Suprapubic skin (tissue), 4 donors: ENCODE data around the gene PRKACG. TPM values are rescaled to one million over a fixed set of nuclear protein-coding genes. Genes with fewer than 3 reads are reported as not detected.

Experiments
- DNase-seq, 2 donors: peaks; one replicate each; pipeline ENCODE4 v3.0.0-alpha.2; 2019; ENCODE audit warnings: low spot score in 2 of 2
- H3K27ac ChIP-seq: fragments of 200-600 bp; sonication (generic); one replicate; pipeline ENCODE4 v1.5.1; 2019
- H3K27me3 ChIP-seq: fragments of 200-600 bp; sonication (generic); one replicate; pipeline ENCODE4 v1.5.1; 2019
- H3K36me3 ChIP-seq: fragments of 200-600 bp; sonication (generic); one replicate; pipeline ENCODE4 v1.5.1; 2019
- H3K4me1 ChIP-seq: fragments of 200-600 bp; sonication (generic); one replicate; pipeline ENCODE4 v1.5.1; 2019
- H3K4me3 ChIP-seq: fragments of 200-600 bp; sonication (generic); one replicate; pipeline ENCODE4 v1.5.1; 2019; ENCODE audit warnings: mild to moderate bottlenecking
- H3K9me3 ChIP-seq: fragments of 200-600 bp; sonication (generic); one replicate; pipeline ENCODE4 v1.5.1; 2019
- CTCF ChIP-seq, 2 donors: fragments of 200-600 bp in 1 of 2; fragments of 450-650 bp in 1 of 2; sonication (generic) in 1 of 2; IDR thresholded peaks; one replicate each; pipeline ENCODE4 v1.5.1; 2016 to 2019; ENCODE audit warnings: antibody characterized with exemption in 2 of 2, mild to moderate bottlenecking in 1 of 2, moderate library complexity in 1 of 2
- EP300 ChIP-seq: sonication (generic); formaldehyde crosslinking; IDR thresholded peaks from one replicate; pipeline ENCODE4 v1.6.1; 2017; ENCODE audit warnings: antibody characterized with exemption
- POLR2A ChIP-seq, 2 donors: fragments of 450-650 bp; IDR thresholded peaks; one replicate each; pipeline ENCODE4 v1.6.1; 2017; ENCODE audit warnings: antibody characterized with exemption in 2 of 2, mild to moderate bottlenecking in 2 of 2, moderate library complexity in 2 of 2
- POLR2AphosphoS5 ChIP-seq, 3 donors: sonication (generic); formaldehyde crosslinking; IDR thresholded peaks; one replicate each; pipeline ENCODE4 v1.6.1; 2017; ENCODE audit warnings: antibody characterized with exemption in 3 of 3
- WGBS: methylation state at CpG from one replicate; pipeline ENCODE4 v1.1.5; 2018; 5-methylcytosine and 5-hydroxymethylcytosine counted together
- total RNA-seq, 4 donors: library from RNA; depleted of rRNA; stranded (reverse); fragments of >200 nt; gene quantifications; one replicate each; pipeline ENCODE4 v1.1.0, GENCODE V29; 2016

PRKACG gene
- total RNA-seq, 4 donors from 2014 or later: not detected

GRCh38 chr9:68979538-68980314, 34.2 kb downstream of the PRKACG start:
- no peak overlapping the region for H3K27ac ChIP-seq
- 75% methylated on average over 7 of the region's 9 CpGs for WGBS
- H3K4me3 ChIP-seq: no peak overlapping the region
- H3K4me1 ChIP-seq: no peaks in the 10 kb centered on the region
- no peaks in the 10 kb centered on the region for H3K36me3 ChIP-seq
- no peaks in the 10 kb centered on the region for H3K9me3 ChIP-seq
- no peaks in the 10 kb centered on the region for H3K27me3 ChIP-seq
- no peak for TF ChIP-seq POLR2A (IDR thresholded peaks at IDR 0.05)
- no peak for DNase-seq

GRCh38 chr9:68978501-68978900, 35.4 kb downstream of the PRKACG start:
- Histone ChIP-seq H3K27me3 (no peaks in the 10 kb centered on the region), H3K36me3 (no peaks in the 10 kb centered on the region), H3K27ac (no peak overlapping the region), H3K4me3 (no peak overlapping the region), H3K4me1 (no peaks in the 10 kb centered on the region), H3K9me3 (no peaks in the 10 kb centered on the region)
- no peak for TF ChIP-seq EP300
- TF ChIP-seq POLR2AphosphoS5 (IDR thresholded peaks at IDR 0.05): no peak
- TF ChIP-seq POLR2A (IDR thresholded peaks at IDR 0.05): no peak
- no peak for TF ChIP-seq CTCF (IDR thresholded peaks at IDR 0.05)
- 88% methylated on average over 3 of the region's 3 CpGs for WGBS
- DNase-seq: no peak

GRCh38 chr9:68978066-68978465, 35.8 kb downstream of the PRKACG start:
- no peaks in the 10 kb centered on the region for H3K36me3 ChIP-seq
- no peaks in the 10 kb centered on the region for H3K27me3 ChIP-seq
- H3K9me3 ChIP-seq: no peaks in the 10 kb centered on the region
- H3K27ac ChIP-seq: no peak overlapping the region
- no peak overlapping the region for H3K4me3 ChIP-seq
- no peaks in the 10 kb centered on the region for H3K4me1 ChIP-seq
- no peak for TF ChIP-seq EP300
- TF ChIP-seq POLR2A (IDR thresholded peaks at IDR 0.05): no peak
- no peak for TF ChIP-seq POLR2AphosphoS5 (IDR thresholded peaks at IDR 0.05)
- TF ChIP-seq CTCF (IDR thresholded peaks at IDR 0.05): no peak
- DNase-seq: no peak
- WGBS: 85% methylated on average over 4 of the region's 4 CpGs

GRCh38 chr9:68975365-68976043, 38.4 kb downstream of the PRKACG start:
- no peak for TF ChIP-seq CTCF (IDR thresholded peaks at IDR 0.05)
- TF ChIP-seq EP300: no peak
- TF ChIP-seq POLR2AphosphoS5 (IDR thresholded peaks at IDR 0.05): no peak
- no peak for TF ChIP-seq POLR2A (IDR thresholded peaks at IDR 0.05)
- no peaks in the 10 kb centered on the region for H3K4me1 ChIP-seq
- peak overlapping the region; percentile 8 for H3K4me3 ChIP-seq
- no peak for DNase-seq
- no peaks in the 10 kb centered on the region for H3K27me3 ChIP-seq
- 57% methylated on average over 5 of the region's 5 CpGs for WGBS
- no peaks in the 10 kb centered on the region for H3K9me3 ChIP-seq
- H3K27ac ChIP-seq: peak overlapping the region; percentile 39
- H3K36me3 ChIP-seq: no peaks in the 10 kb centered on the region

GRCh38 chr9:68974901-68975300, 39.0 kb downstream of the PRKACG start:
- H3K27me3 ChIP-seq: no peaks in the 10 kb centered on the region
- peak overlapping the region; percentile 8 for H3K4me3 ChIP-seq
- no peak overlapping the region for H3K27ac ChIP-seq
- H3K4me1 ChIP-seq: no peaks in the 10 kb centered on the region
- DNase-seq: no peak
- TF ChIP-seq EP300 (no peak), POLR2AphosphoS5 (IDR thresholded peaks at IDR 0.05) (no peak), CTCF (IDR thresholded peaks at IDR 0.05) (no peak), POLR2A (IDR thresholded peaks at IDR 0.05) (no peak)
- H3K9me3 ChIP-seq: no peaks in the 10 kb centered on the region
- 93% methylated on average over 3 of the region's 3 CpGs for WGBS
- no peaks in the 10 kb centered on the region for H3K36me3 ChIP-seq
